SK-N-SH treated with all-trans-retinoic acid at 6 μM for 48 hours (cell line): Measurements from ENCODE around the gene ENTREP3.

Experiments used
- ATAC-seq: fragments of 200-7000 bp; cut with Tn5 transposase; 3 replicates; pipeline ENCODE4 v1.9.1; 2020; ENCODE audit warnings: mild to moderate bottlenecking, moderate library complexity
- ARNTL ChIP-seq: fragments of 450-650 bp; formaldehyde crosslinking; IDR thresholded peaks from 2 replicates; pipeline ENCODE4 v1.5.0; 2020; ENCODE audit warnings: low read depth, mild to moderate bottlenecking, moderate library complexity, borderline replicate concordance
- CREB5 ChIP-seq: fragments of 250-450 bp; sonication (Bioruptor Pico); IDR thresholded peaks from 2 replicates; pipeline ENCODE4 v1.5.1; 2020; ENCODE audit warnings: low read depth, mild to moderate bottlenecking, moderate library complexity
- CSDC2 ChIP-seq: fragments of 250-450 bp; sonication (Bioruptor Pico); IDR thresholded peaks from 2 replicates; pipeline ENCODE4 v1.5.0; 2020; ENCODE audit warnings: mild to moderate bottlenecking, moderate library complexity
- CSRNP3 ChIP-seq: fragments of 250-450 bp; sonication (Bioruptor Pico); IDR thresholded peaks from 2 replicates; pipeline ENCODE4 v1.5.1; 2021; ENCODE audit warnings: mild to moderate bottlenecking, moderate library complexity
- ESRRG ChIP-seq: fragments of 250-450 bp; sonication (Bioruptor Pico); IDR thresholded peaks from 2 replicates; pipeline ENCODE4 v1.6.1; 2021; ENCODE audit warnings: mild to moderate bottlenecking
- GLIS3 ChIP-seq: fragments of 250-450 bp; sonication (Bioruptor Pico); IDR thresholded peaks from 2 replicates; pipeline ENCODE4 v1.5.0; 2020; ENCODE audit warnings: mild to moderate bottlenecking, moderate library complexity
- OSR1 ChIP-seq: fragments of 250-450 bp; sonication (Bioruptor Pico); IDR thresholded peaks from 2 replicates; pipeline ENCODE4 v1.8.0; 2022; ENCODE audit warnings: moderate library complexity, mild to moderate bottlenecking, inconsistent platforms
- PATZ1 ChIP-seq: fragments of 250-450 bp; sonication (Bioruptor Pico); IDR thresholded peaks from 2 replicates; pipeline ENCODE4 v1.8.0; 2020; ENCODE audit warnings: mild to moderate bottlenecking, moderate library complexity, borderline replicate concordance
- POU6F1 ChIP-seq: fragments of 250-450 bp; sonication (Bioruptor Pico); IDR thresholded peaks from 2 replicates; pipeline ENCODE4 v1.8.0; 2021; ENCODE audit warnings: low read depth, mild to moderate bottlenecking, moderate library complexity, borderline replicate concordance
- PPARA ChIP-seq: fragments of 250-450 bp; sonication (Bioruptor Pico); IDR thresholded peaks from 2 replicates; pipeline ENCODE4 v1.5.0; 2020; ENCODE audit warnings: mild to moderate bottlenecking, borderline replicate concordance
- RARB ChIP-seq: fragments of 250-450 bp; sonication (Bioruptor Pico); IDR thresholded peaks from 2 replicates; pipeline ENCODE4 v1.8.0; 2021; ENCODE audit warnings: mild to moderate bottlenecking, moderate library complexity
- SNAI2 ChIP-seq: fragments of 250-450 bp; sonication (Bioruptor Pico); IDR thresholded peaks from 2 replicates; pipeline ENCODE4 v1.5.0; 2020; ENCODE audit warnings: mild to moderate bottlenecking, moderate library complexity
- TCF4 ChIP-seq: fragments of 250-450 bp; sonication (Bioruptor Pico); IDR thresholded peaks from 2 replicates; pipeline ENCODE4 v1.8.0; 2021; ENCODE audit warnings: mild to moderate bottlenecking, moderate library complexity, borderline replicate concordance
- TOX ChIP-seq: fragments of 250-450 bp; sonication (Bioruptor Pico); IDR thresholded peaks from 2 replicates; pipeline ENCODE4 v1.8.0; 2021; ENCODE audit warnings: mild to moderate bottlenecking, moderate library complexity, borderline replicate concordance
- TSHZ2 ChIP-seq: fragments of 250-450 bp; sonication (Bioruptor Pico); IDR thresholded peaks from 2 replicates; pipeline ENCODE4 v1.5.0; 2020; ENCODE audit warnings: mild to moderate bottlenecking, moderate library complexity
- ZC3H10 ChIP-seq: fragments of 250-450 bp; sonication (Bioruptor Pico); IDR thresholded peaks from 2 replicates; pipeline ENCODE4 v1.5.1; 2021; ENCODE audit warnings: mild to moderate bottlenecking, moderate library complexity
- ZFP30 ChIP-seq: fragments of 450-650 bp; formaldehyde crosslinking; IDR thresholded peaks from 2 replicates; pipeline ENCODE4 v1.5.0; 2022; ENCODE audit warnings: mild to moderate bottlenecking, moderate library complexity
- ZNF70 ChIP-seq: fragments of 450-650 bp; formaldehyde crosslinking; IDR thresholded peaks from 2 replicates; pipeline ENCODE4 v1.5.0; 2020; ENCODE audit warnings: mild to moderate bottlenecking, moderate library complexity
- ZNF8 ChIP-seq: fragments of 450-650 bp; formaldehyde crosslinking; IDR thresholded peaks from 2 replicates; pipeline ENCODE4 v1.5.0; 2020; ENCODE audit warnings: mild to moderate bottlenecking, moderate library complexity

The ENTREP3 gene

GRCh38 chr1:155244368-155245162, 10.7 kb downstream of the ENTREP3 start:
- ATAC-seq = peak; percentile 94
- no peak for TF ChIP-seq CSRNP3
- TF ChIP-seq TOX = peak; percentile 40; the same call in 1 of the 2 replicates
- no peak for TF ChIP-seq CREB5
- no peak for TF ChIP-seq ARNTL (CRISPR knock-in tag)
- peak; percentile 81; the same call in 1 of the 2 replicates for TF ChIP-seq TSHZ2
- no peak for TF ChIP-seq ZFP30 (CRISPR knock-in tag)
- no peak; the same call in 1 of the 2 replicates for TF ChIP-seq PATZ1
- TF ChIP-seq TCF4 (CRISPR knock-in tag) = no peak; the same call in 1 of the 2 replicates
- TF ChIP-seq POU6F1 = peak; percentile 99; the same call in 1 of the 2 replicates
- peak; percentile 84 for TF ChIP-seq ZC3H10 (CRISPR knock-in tag)
- no peak for TF ChIP-seq SNAI2 (CRISPR knock-in tag)
- TF ChIP-seq RARB (CRISPR knock-in tag) = peak; percentile 97; the same call in 1 of the 2 replicates

- ATAC-seq = no peak
- TF ChIP-seq RARB (CRISPR knock-in tag) = no peak
- TF ChIP-seq GLIS3 = no peak
- TF ChIP-seq PATZ1 = no peak
- no peak for TF ChIP-seq TOX
- no peak for TF ChIP-seq OSR1 (CRISPR knock-in tag)
- no peak for TF ChIP-seq SNAI2 (CRISPR knock-in tag)
- TF ChIP-seq ZNF8 (CRISPR knock-in tag) = no peak
- no peak for TF ChIP-seq CSDC2 (CRISPR knock-in tag)
- no peak for TF ChIP-seq PPARA (CRISPR knock-in tag)
- no peak for TF ChIP-seq TSHZ2
- no peak for TF ChIP-seq CREB5
- TF ChIP-seq ZNF70 (CRISPR knock-in tag) = no peak
- TF ChIP-seq ESRRG = no peak
- no peak for TF ChIP-seq POU6F1
These were observed 12.4 kb downstream of the ENTREP3 start for GRCh38 chr1:155242805-155243358.
